ENCODE results near the gene CCT2.
A peak's percentile ranks its signal among the peaks of the same experiment; 100 is the strongest.
"Not testable (repeated sequence)": the region's sequence is repeated elsewhere in the genome, so short reads cannot be mapped to it uniquely, and the experiment has no call there.

The CCT2 gene

DNA sequence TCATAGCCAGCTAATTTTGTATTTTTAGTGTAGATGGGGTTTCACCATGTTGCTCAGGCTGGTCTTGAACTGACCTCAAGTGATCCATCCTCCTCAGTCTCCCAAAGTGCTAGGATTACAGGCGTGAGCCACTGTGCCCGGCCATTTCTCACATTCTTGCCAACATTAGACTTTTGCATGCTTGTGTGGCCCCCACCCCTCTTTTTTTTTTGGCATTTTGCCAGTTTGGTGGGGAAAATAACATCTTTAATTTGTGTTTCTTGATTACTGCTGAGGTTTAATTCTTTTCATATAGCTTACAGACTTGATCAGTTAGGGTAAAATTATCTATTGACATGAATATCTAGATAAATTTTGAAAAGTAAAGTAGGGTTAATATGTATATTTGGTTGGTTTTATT, 3.8 kb downstream of the CCT2 start:
- DNase-seq (ENCODE audit: low read depth), result no peak

DNA sequence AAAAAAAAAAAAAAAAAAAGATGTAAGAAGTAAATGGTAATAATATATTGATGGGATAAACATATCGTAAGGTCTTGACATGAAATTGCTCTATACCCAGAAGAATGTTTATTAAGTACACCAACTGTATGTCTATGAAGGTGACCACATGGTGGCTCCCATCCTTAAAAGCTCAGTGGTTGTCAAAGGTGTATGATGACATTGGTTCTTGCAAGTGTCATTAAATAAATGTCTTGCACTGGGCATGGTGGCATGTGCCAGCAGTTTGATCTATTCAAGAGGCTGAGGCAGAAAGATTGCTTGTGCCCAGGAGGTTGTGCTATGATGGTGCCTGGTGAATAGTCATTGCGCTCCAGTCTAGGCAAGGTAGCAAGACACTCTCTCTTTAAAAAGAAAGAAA, 10.4 kb downstream of the CCT2 start:
- DNase-seq (ENCODE audit: low read depth), result no peak

DNA sequence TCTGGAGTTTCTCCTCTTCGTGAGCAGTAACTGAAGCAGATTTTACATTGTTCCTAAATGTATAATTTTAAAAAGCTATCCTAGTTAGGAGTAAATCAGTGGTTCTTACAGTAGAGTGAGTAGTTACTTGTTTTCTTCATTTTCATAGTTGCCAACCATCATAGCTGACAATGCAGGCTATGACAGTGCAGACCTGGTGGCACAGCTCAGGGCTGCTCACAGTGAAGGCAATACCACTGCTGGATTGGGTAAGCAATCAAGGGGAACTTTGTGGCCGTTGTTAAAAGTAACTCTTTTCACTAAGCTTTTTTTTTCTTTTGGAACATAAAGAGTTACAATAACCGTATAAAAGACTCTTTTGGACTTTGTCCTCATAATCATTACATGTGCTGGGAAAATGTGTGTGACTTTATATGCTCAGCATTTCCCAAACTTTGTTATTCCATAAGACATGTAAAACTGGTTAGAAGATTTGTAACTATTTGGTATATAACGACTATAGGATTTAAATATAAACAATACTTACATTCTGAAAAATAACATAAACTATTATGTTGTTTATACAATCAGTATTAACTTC, 13.0 kb downstream of the CCT2 start:
- DNase-seq (ENCODE audit: low read depth), result no peak

DNA sequence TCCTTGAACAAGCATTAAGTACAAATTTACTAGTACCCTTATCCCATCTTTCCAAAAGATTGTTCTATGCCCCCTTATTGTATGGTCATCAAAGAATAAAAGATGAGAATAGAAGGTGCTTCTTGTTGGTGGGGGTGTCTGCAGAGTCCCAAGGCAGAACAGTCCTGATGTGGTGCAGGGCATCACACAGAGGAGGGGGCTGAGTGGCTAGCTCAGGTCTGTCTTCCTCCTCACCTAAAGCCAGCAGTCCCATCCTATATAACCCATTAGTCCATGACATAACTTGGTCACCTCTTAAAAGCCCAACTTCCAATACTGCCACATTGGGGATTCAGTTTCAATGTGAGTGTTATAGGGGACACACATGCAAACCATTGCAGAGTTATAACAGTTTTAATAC, 15.5 kb downstream of the CCT2 start:
- no peak for DNase-seq (ENCODE audit: low read depth)

DNA sequence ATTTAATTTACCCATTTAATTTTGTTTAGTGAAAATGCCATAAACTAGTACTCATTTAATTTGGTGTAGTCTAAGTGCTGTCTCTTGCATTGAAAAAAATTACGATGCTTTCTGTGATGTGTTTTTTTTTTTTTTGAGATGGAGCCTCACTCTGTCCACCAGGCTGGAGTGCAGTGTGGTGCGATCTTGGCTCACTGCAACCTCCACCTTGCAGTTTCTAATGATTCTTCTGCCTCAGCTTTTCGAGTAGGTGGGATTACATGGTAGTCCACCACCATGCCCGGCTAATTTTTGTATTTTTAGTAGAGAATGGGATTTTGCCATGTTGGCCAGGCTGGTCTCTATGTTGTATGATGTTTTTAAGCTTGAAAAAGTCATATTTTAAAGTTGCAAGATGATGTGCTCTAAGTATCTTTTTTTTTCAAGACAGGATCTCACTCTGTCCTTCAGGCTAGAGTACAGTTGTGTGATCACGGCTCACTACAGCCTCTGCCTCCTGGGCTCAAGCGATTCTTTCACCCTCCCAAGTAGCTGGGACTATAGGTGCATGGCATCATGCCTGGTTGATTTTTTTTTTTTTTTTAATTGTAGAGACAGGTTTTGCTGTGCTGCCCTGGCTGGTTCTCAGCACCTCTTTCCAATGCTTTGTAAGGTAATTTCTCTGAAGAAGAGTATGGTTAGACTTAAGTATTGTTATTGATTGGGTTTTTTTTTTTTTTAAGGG, 16.9 kb downstream of the CCT2 start:
- no peak for DNase-seq (ENCODE audit: low read depth)

DNA sequence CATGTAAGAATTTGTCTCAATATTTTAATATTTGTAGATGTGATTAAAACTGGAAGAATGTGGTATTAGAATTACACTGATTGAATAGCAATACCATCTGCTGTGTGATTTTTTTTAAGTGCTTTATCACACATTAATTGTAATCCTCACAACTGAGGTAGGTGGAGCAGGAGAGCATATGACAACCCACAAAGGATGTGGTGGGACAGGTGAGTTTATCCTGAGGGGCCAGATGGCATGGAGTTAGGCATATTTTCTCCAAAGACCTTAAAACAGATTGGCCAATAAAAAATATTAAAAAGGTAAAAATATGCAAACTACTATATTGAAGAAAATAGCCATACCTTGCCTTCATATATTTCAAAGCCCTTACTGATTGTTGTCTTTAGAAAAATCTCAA, 17.7 kb downstream of the CCT2 start:
- no peak for DNase-seq (ENCODE audit: low read depth)

DNA sequence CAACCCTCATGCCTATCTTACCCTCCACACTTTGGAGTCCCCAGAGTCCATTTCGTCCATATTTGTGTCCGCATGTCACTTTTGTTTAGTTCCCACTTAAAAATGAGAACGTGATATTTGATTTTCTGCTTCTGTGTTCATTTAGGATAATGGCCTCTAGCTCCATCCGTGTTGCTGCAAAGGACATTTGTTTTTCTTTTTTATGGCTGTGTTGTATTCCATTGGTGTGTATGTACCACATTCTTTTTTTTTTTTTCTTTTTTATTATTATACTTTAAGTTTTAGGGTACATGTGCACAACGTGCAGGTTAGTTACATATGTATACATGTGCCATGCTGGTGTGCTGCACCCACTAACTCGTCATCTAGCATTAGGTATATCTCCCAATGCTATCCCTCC, 18.3 kb downstream of the CCT2 start:
- DNase-seq (ENCODE audit: low read depth), result not testable (repeated sequence)

DNA sequence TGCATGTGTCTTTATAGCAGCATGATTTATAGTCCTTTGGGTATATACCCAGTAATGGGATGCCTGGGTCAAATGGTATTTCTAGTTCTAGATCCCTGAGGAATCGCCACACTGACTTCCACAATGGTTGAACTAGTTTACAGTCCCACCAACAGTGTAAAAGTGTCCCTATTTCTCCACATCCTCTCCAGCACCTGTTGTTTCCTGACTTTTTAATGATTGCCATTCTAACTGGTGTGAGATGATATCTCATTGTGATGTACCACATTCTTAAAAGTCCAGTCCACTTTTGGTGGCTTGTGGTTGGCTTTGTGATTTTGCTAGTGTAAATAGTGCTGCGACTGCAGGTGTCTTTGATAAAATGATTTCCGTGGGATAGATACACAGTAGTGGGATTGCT, 19.0 kb downstream of the CCT2 start:
- DNase-seq (ENCODE audit: low read depth), result not testable (repeated sequence)

DNA sequence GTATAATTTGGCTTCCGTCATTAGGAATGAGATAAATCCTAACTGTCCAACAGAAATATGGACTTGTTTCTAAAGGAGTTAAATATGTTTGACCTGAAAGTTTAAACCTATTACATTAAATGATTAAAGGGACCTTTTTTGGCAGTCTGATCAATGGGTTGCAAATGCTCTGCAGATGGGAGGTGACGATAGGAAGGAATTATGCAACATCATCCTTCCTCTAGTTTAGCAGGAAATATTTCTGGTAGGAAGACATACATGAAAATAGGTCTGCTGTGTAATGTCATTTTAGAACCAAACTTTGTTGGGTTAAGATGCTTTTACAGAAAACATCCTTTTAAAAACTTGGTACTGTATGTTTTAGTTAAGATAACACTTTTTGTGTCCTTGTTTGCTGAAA, 22.9 kb downstream of the CCT2 start:
- DNase-seq (ENCODE audit: low read depth), result no peak

DNA sequence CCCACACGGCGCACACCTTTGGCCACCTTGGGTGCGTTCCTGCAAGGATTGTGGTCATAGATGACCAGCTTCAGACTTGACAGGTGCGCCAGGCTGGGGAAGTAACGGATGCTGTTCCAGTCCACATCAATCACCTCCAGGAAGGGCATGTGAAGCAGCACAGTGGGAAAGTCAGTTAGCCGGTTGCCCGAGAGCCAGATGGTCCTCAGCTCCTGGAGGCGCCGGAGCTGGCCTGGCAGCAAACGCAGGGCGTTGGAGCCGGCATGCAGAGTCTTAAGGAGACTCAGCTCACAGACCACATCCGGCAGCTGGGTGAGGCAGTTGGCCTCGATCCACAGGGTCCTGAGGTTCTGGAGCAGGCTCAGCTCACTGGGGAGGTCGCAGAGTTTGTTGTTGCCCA, 24.9 kb downstream of the CCT2 start:
- no peak for DNase-seq (ENCODE audit: low read depth)

DNA sequence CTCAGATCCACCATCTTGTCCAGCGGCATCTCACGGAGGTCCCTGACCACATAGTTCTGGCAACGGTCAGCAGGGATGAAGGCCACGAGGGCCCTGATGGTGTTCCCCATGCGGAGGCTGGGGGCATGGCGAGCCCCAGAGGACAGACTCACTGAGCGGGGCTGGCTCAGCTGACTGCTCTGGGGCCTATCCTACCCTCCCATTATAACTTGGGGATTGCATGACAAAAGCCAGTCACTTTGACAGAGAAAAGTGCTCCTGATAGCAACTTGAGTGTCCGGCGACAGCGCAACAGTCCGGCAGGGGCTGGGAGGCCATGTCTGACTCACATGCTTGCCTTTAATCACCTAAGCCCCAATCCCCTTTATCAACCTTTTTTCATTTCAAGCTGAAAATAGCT, 25.5 kb downstream of the CCT2 start, which contains the start of gene LRRC10:
TSS of gene LRRC10 (minus strand) at position 179 of the 400 bp plus-strand sequence. CDS start at position 110, 69 bp downstream.
- DNase-seq (ENCODE audit: low read depth), result no peak

DNA sequence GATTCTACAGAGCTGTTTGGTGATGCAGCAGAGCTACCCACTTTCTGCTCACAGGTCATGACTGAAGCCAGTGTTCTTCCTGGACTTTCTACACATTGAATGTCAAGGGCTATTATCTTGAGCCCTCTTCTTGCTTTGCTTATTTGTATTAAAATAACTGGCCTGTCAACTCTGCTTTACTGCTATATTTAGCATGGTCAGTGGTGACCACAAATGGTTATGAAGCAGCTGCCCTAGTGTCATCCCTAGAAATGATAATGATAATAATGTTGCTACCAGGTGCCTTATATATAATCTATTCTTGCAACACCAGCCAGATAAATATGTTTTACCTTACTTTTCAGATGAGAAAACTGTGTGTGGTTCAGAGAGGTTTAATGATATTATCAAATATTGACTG, 28.1 kb downstream of the CCT2 start:
- no peak for DNase-seq (ENCODE audit: low read depth)

DNA sequence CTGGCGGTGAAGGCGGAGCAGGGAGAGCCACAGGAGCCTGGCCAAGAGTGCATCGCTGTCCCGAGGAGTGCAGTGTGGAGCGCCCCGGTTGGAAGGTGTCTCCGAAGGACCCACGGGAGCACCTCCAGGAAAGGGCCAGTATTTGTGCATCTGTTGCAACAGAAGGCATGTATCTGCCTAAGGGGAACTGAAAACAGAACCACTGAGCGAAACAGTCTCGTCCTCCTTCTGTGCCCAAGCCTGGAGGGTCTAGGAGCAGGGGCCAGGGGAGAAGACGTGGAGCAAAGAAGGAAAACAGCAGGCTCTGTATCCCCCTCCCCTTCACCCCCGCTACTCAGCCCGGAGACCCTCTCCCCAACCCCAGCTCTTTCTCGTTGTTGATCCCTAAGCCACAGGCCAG, 30.8 kb downstream of the CCT2 start:
- no peak for DNase-seq (ENCODE audit: low read depth)

DNA sequence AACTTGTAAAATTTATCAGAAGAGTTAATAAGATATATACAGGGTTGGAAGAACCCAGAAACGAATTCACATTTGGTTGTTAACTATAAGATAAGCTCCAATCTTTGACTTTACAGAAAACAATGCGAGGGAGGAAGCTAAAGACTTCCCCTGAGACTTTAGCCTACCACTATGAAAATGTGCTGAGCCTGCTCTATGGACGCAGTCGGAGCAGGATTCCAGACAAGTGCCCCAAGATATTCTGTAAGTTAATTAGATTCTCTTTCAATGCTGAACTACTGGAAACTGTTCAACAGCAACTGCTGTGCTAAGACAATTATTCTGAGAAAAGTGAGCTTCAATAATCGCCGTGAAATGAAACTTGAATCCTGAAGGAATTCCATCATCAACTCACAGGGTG, 33.8 kb downstream of the CCT2 start:
- no peak for DNase-seq (ENCODE audit: low read depth)

DNA sequence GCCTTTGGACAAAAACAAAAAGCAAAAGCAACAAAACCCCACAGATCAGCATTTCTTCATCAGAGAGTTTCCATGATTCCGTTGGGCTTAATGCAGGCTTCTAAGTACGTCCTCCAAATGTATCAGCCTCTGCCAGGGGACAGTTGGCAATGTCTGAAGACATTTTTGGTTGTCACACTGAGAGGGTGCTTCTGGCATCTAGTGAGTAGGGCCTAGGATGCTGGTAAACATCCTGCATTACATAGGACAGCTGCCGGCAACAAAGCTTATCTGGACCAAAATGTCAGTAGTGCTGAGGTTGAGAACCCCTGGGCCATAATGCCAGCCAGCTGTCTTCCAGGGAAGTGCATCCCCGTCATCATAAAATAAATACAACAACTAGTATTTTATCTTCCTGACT, 34.8 kb downstream of the CCT2 start:
- DNase-seq (ENCODE audit: low read depth), result no peak

DNA sequence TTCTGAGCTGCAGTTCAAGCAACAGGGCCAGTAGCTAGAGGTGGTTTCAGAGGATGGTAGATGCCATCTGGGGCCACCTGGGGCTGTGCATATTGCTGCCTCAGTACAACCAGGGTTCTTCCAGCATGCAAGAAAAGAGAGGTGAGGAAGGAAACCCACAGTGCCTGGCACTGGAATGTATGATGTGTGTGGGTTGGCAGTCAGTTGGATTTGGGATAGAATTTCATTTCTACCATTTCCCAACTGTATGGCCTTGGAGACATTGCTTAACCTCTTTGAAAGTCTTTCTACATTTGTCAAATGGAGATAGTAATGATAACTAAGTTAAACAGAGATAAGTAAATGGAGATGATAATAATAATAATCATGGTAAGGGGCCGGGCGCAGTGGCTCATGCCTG, 35.7 kb downstream of the CCT2 start:
- DNase-seq (ENCODE audit: low read depth), result no peak

DNA sequence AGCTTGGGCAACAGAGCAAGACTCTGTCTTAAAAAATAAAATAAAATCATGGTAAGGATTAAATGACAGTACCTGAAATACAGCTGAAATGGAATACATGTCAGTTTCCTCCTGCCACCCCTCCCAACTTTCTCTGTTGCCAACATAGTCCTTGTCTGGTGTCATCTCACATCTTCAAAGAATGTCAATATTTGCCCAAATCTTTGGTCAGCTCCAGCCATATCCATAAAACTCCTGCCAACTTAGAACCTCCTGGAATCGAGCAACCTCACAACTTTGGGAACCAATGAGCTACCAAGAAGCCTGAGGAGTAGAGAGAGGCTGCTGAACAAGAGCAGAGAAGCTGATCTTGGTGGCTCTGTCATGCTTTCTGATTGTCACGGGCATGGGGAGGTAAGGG, 36.3 kb downstream of the CCT2 start:
- no peak for DNase-seq (ENCODE audit: low read depth)

DNA sequence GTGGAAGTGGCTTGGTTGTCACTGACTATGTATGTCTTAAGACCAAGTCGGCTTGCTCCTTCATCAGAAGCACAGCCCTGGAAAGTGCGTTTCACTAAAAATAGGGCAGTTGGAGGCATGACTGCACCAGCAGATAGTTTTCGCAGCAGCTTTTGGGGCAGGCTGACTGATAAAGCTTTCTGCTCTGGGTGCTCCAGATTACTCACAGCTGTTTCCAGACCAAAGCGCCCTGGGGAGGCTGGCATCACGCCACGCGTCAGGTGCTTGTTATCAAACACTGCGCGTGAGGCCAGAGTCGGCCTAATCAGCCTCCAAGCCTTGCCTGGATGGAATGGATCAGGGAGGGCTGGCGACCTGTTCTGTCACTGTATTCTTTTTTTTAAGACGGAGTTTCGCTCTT, 38.7 kb downstream of the CCT2 start:
- DNase-seq (ENCODE audit: low read depth), result no peak

DNA sequence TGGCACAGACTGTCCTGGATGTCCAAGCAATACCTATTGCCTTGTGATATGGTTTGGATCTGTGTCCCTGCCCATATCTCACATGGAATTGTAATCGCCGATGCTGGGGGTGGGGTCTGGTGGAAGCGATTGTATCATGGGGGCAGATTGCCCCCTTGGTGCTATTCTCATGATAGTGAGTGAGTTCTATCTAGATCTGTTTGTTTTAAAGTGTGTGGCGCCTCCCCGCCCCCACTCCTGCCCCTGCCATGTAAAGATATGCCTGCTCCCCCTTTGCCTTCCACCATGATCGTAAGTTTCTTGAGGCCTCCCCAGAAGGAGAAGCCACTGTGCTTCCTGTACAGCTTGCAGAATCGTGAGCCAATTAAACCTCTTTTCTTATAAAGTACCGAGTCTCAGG, 42.2 kb downstream of the CCT2 start:
- no peak for DNase-seq (ENCODE audit: low read depth)

DNA sequence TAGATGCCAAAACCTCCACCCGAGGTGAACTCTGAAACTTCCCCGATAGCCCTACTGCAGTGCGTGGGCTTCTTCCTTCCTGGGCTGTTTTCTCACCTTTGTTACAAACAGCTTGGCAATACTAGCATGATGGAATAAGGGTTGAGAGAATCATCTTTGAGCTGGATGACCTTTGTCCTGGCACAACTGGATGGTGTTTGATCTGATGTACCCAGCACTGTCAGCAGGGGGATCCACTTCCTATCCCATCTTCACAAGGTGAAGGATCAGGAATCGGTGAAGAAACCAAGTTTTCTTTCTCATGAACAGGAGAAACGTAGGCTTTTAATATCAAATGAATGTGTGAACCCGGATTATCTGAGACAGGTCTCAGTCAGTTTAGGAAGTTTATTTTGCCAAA, 44.9 kb downstream of the CCT2 start:
- DNase-seq (ENCODE audit: low read depth), result no peak

DNA sequence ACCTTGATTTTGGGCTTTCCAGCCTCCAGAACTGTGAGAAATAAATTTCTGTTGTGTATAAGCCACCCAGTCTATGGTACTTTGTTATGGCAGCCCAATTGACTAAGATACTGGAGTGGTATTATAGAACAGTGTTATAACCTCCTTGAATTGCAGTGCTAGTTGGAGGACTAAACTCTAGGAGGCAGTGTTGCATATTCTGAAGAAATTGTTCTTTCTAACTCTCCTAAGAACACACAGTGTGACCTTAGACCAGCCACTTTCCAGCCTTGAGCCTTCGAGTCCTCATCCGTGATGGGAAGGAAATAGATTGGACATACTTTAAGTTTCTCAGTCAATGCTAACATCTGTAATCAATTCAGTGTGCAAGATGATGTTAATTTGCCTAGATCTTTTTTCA, 47.8 kb downstream of the CCT2 start:
- no peak for DNase-seq (ENCODE audit: low read depth)

DNA sequence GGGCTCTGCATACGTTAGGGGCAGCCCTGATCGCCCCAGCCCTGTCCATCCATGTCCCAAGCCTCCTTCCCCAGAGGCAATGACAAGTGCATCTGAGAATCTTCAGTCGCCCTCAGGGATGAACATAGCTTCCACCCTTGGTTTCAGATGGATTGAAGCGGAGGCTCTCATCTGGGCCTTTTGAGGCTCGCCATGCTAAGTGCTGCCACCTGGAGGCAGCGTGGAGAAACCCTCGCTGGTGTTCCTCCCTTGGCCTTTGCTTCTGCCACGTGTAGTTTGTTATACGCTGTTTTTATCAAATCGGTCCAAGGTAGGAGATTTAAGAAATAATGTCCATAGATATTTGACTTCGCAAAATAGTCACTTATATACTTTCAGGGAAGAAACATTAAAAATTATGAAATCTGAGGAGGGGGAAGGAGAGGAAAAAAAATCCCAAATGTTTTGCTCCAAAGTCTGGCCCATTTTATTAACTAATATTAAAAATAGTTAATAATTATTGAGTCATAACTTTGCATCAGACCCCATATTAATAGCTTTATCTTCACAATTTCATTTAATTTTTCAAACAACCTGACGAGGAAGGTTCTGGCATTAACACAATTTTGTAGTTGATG, 54.2 kb downstream of the CCT2 start:
- DNase-seq (ENCODE audit: low read depth), result peak; percentile 20

DNA sequence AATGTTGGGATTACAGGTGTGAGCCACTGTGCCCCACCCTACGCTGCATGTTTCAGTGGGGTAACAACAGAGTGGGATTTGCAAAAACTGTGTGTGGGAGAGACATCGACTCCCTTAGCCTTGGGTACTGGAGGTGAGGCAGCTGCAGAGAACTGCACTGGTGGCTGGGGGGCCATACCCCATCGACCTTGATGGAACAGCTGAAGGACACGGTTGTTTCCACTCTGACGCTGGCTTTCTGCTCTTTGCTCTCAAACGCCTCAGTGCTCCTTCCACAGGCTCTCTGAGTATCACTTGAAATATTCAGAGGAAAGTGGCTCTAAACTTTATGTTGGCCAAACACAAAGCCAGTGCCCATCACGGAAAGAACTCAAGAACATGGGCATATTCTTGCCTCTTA, 56.3 kb downstream of the CCT2 start:
- DNase-seq (ENCODE audit: low read depth), result no peak

DNA sequence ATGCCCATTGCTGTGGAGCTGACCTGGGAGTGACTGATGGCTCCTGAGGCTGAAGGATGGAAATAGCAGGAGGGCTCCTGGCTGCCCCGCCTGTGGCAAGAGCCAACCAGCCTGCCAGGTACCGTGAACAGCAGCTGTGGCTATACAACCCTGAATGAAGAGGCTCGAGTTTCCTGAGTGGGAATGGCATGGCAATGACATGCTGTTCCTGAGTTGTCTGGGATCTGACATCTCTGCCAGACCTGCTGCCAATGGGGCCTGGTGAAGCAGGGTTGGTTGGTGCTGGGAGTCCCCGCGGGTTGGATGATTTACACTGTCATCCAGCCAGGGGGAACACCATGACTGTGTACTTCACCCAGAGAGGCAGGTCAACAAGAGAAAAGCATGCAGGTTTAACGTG, 57.3 kb downstream of the CCT2 start:
- no peak for DNase-seq (ENCODE audit: low read depth)

All from stimulated activated CD8-positive, alpha-beta memory T cell treated with anti-CD3 and anti-CD28 coated beads, Interleukin-7, amount 100 ng/mL, for 24 hours (primary cell).